Kidney tubule cell (primary cell): Measurements from ENCODE around the gene ANTXR2.
"Not testable (repeated sequence)": the region's sequence is repeated elsewhere in the genome, so short reads cannot be mapped to it uniquely, and the experiment has no call there.

Experiments
- DNase-seq: peaks from one replicate; pipeline ENCODE4 v3.0.0-alpha.2; 2018; ENCODE audit warnings: low spot score

The ANTXR2 gene

GRCh38 chr4:80072744-80073472 lies at the start of gene ANTXR2:
Gene ANTXR2 (minus strand): TSS chr4:80073229. CDS start chr4:80072560, 669 bp downstream.
- peak; percentile 90 for DNase-seq

- DNase-seq: not testable (repeated sequence)
Observed at GRCh38 chr4:80121815-80122214, 48.8 kb upstream of the ANTXR2 start.

GRCh38 chr4:80119620-80120019 lies 46.6 kb upstream of the ANTXR2 start:
- not testable (repeated sequence) for DNase-seq

GRCh38 chr4:80116516-80116915 lies 43.5 kb upstream of the ANTXR2 start:
- no peak for DNase-seq

GRCh38 chr4:80115368-80116181 lies 42.5 kb upstream of the ANTXR2 start:
- no peak for DNase-seq

- DNase-seq: no peak
Observed at GRCh38 chr4:80114732-80115265, 41.8 kb upstream of the ANTXR2 start.

- no peak for DNase-seq
Observed at GRCh38 chr4:80113615-80114014, 40.6 kb upstream of the ANTXR2 start.

GRCh38 chr4:80112236-80112635 lies 39.2 kb upstream of the ANTXR2 start:
- no peak for DNase-seq

- DNase-seq: no peak
Observed at GRCh38 chr4:80111276-80111675, 38.2 kb upstream of the ANTXR2 start.

- DNase-seq: no peak
Observed at GRCh38 chr4:80107374-80107773, 34.3 kb upstream of the ANTXR2 start.

- no peak for DNase-seq
Observed at GRCh38 chr4:80104927-80105326, 31.9 kb upstream of the ANTXR2 start.

GRCh38 chr4:80103629-80104028 lies 30.6 kb upstream of the ANTXR2 start:
- DNase-seq: no peak

GRCh38 chr4:80101792-80102116 lies 28.7 kb upstream of the ANTXR2 start:
- DNase-seq: no peak

- DNase-seq: no peak
Observed at GRCh38 chr4:80101071-80101791, 28.2 kb upstream of the ANTXR2 start.

- DNase-seq: no peak
Observed at GRCh38 chr4:80099671-80100070, 26.6 kb upstream of the ANTXR2 start.

GRCh38 chr4:80098635-80099034 lies 25.6 kb upstream of the ANTXR2 start:
- no peak for DNase-seq

- no peak for DNase-seq
Observed at GRCh38 chr4:80097400-80098177, 24.6 kb upstream of the ANTXR2 start.

- DNase-seq: no peak
Observed at GRCh38 chr4:80096175-80096850, 23.3 kb upstream of the ANTXR2 start.

GRCh38 chr4:80094191-80094590 lies 21.2 kb upstream of the ANTXR2 start:
- DNase-seq: no peak

GRCh38 chr4:80093563-80093962 lies 20.5 kb upstream of the ANTXR2 start:
- no peak for DNase-seq

GRCh38 chr4:80092847-80093246 lies 19.8 kb upstream of the ANTXR2 start:
- no peak for DNase-seq
